Panc1 (cell line): ENCODE measurements around the gene TPST2.

Experiments used
- CTCF ChIP-seq: fragments of 450-650 bp; IDR thresholded peaks from 2 replicates; pipeline ENCODE4 v1.5.1; 2017; ENCODE audit warnings: mild to moderate bottlenecking
- REST ChIP-seq, 2 experiments: IDR thresholded peaks; 2 replicates each; pipeline ENCODE4 v1.6.1; 2011 to 2012; ENCODE audit warnings: low read depth in 2 of 2, control low read depth in 1 of 2, low read length in 1 of 2, mild to moderate bottlenecking in 1 of 2, moderate library complexity in 1 of 2; ENCODE audit not compliant: insufficient read depth in 1 of 2

- TF ChIP-seq CTCF (no peak), REST (IDR thresholded peaks at IDR 0.05; ENCODE audit: insufficient read depth in 1 of 2, low read depth in 2 of 2, low read length in 1 of 2) (no peak)
Observed at GRCh38 chr22:26584010-26584409, 5.9 kb downstream of the TPST2 start.
